Esophagus squamous epithelium (tissue), 5 donors: ENCODE data around the gene EPS15. TPM values are rescaled to one million over a fixed set of nuclear protein-coding genes. Genes with fewer than 3 reads are reported as not detected.
"Not testable (repeated sequence)": the region's sequence is repeated elsewhere in the genome, so short reads cannot be mapped to it uniquely, and the experiment has no call there.

ENCODE experiments used
- DNase-seq: peaks from one replicate; lab custom pipeline; 2025; lab: John Stamatoyannopoulos, UW
- H3K27ac ChIP-seq, 4 donors: fragments of 200-600 bp; sonication (generic); one replicate each; pipeline ENCODE4 v1.5.1; 2016 to 2019; ENCODE audit warnings: mild to moderate bottlenecking in 1 of 4
- H3K27me3 ChIP-seq, 4 donors: fragments of 200-600 bp; sonication (generic); 1 replicate in 3 of 4; 2 replicates in 1 of 4; pipeline versions ENCODE4 v1.5.1 to v1.6.0; 2017 to 2021; ENCODE audit warnings: antibody characterized with exemption in 1 of 4
- H3K36me3 ChIP-seq, 3 donors: fragments of 200-600 bp; sonication (generic); one replicate each; pipeline ENCODE4 v1.5.1; 2016 to 2019
- H3K4me1 ChIP-seq, 3 donors: fragments of 200-600 bp; sonication (generic); one replicate each; pipeline ENCODE4 v1.5.1; 2017 to 2019
- H3K4me3 ChIP-seq, 4 donors: fragments of 200-600 bp; sonication (generic); 1 replicate in 3 of 4; 2 replicates in 1 of 4; pipeline ENCODE4 v1.5.1; 2016 to 2019; ENCODE audit warnings: mild to moderate bottlenecking in 2 of 4, moderate library complexity in 1 of 4
- H3K9me3 ChIP-seq, 3 donors: fragments of 200-600 bp; sonication (generic); one replicate each; pipeline ENCODE4 v1.5.1; 2016 to 2019
- POLR2A ChIP-seq, 4 donors: fragments of 450-650 bp; IDR thresholded peaks; one replicate each; pipeline ENCODE4 v1.6.1; 2017; ENCODE audit warnings: antibody characterized with exemption in 4 of 4, mild to moderate bottlenecking in 4 of 4, moderate library complexity in 3 of 4
- WGBS, 2 donors: methylation state at CpG; one replicate each; pipeline ENCODE4 v1.1.5; 2018; 5-methylcytosine and 5-hydroxymethylcytosine counted together
- intact Hi-C: fragments of 100-400 bp; cut with DNase I; formaldehyde crosslinking; loops from one replicate; pipeline ENCODE4 v1.15.0; 2022
- total RNA-seq, 4 donors: library from RNA; depleted of rRNA; stranded (reverse); fragments of >200 nt; gene quantifications; one replicate each; pipeline ENCODE4 v1.1.0, GENCODE V29; 2016
- TF ChIP-seq, protein P1 (sequence below), 6 experiments: fragments of 450-650 bp in 4 of 6; fragments of 200-600 bp in 2 of 6; sonication (generic) in 2 of 6; IDR thresholded peaks; one replicate each; pipeline ENCODE4 v1.5.1; 2016 to 2019; ENCODE audit warnings: antibody characterized with exemption in 6 of 6, mild to moderate bottlenecking in 4 of 6, moderate library complexity in 4 of 6
- donor health status: DM: yes; HTN: yes; CAD: no.

The EPS15 gene
- total RNA-seq, 4 donors from 2014 or later: 24.8 to 86.8 (median 46.8) TPM

DNA sequence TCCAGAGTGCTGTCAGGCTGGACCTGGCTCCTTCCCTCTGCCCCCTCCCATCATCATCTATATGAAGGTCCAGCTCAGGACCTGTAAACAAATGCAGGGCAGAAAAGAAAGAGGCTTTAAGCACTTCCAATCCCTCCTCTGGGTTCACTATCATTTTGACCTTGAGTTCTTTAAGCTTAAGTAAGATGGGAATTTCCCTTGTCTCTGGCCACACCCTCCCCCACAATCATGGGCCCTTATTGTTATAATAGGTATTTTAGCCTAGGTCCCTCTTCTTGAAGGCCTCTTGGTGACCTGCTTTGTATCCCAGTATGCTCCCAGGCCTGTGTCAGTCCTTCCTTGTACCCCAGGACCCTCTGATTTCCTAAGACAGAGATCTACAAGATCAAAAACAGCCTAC lies 45.1 kb upstream of the EPS15 start:
- intact Hi-C loops: no loop called here

DNA sequence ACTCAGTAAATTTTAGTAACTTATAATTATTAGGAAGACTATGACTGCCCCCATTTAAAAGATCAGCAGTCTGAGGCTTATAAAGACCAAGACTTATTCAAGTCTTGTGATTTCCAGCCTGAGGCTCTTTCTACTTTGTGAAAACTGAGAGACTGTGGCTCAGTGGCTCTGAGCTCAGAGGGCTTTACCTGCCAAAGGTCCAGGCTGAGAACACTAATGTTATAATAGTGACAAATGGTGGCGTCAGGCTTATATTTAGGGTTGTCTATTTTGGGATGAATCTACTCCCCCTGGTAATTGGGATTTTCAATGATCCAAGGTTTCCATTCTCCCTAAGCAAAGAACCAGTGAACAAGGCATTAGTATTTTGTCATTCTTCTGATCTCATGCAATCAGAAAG lies 42.6 kb upstream of the EPS15 start:
- no peak overlapping the region for H3K27ac ChIP-seq
- no peaks in the 10 kb centered on the region for H3K9me3 ChIP-seq
- no peak overlapping the region for H3K4me3 ChIP-seq
- no peak for TF ChIP-seq POLR2A (IDR thresholded peaks at IDR 0.05)
- TF ChIP-seq, protein P1, sequence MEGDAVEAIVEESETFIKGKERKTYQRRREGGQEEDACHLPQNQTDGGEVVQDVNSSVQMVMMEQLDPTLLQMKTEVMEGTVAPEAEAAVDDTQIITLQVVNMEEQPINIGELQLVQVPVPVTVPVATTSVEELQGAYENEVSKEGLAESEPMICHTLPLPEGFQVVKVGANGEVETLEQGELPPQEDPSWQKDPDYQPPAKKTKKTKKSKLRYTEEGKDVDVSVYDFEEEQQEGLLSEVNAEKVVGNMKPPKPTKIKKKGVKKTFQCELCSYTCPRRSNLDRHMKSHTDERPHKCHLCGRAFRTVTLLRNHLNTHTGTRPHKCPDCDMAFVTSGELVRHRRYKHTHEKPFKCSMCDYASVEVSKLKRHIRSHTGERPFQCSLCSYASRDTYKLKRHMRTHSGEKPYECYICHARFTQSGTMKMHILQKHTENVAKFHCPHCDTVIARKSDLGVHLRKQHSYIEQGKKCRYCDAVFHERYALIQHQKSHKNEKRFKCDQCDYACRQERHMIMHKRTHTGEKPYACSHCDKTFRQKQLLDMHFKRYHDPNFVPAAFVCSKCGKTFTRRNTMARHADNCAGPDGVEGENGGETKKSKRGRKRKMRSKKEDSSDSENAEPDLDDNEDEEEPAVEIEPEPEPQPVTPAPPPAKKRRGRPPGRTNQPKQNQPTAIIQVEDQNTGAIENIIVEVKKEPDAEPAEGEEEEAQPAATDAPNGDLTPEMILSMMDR (IDR thresholded peaks at IDR 0.05): no peak
- no peaks in the 10 kb centered on the region for H3K27me3 ChIP-seq
- H3K4me1 ChIP-seq: peaks cover 0 to 13% (median 0%) of the 10 kb centered on the region in 3 donors
- H3K36me3 ChIP-seq: no peaks in the 10 kb centered on the region
- WGBS, 2 donors: 81 to 91% methylated on average over 1 of the region's 1 CpG
- no peak for DNase-seq
- intact Hi-C loops: no loop called here

More for the DNA sequence above, 45.1 kb upstream of the EPS15 start:
- TF ChIP-seq, protein P1 (IDR thresholded peaks at IDR 0.05): no peak
- no peak for TF ChIP-seq POLR2A (IDR thresholded peaks at IDR 0.05)
- Histone ChIP-seq H3K9me3 (no peaks in the 10 kb centered on the region), H3K4me3 (no peak overlapping the region), H3K36me3 (no peaks in the 10 kb centered on the region), H3K27me3 (no peaks in the 10 kb centered on the region), H3K4me1 (peaks cover 1 to 25% (median 2%) of the 10 kb centered on the region in 3 donors), H3K27ac (no peak overlapping the region)
- DNase-seq: no peak

- DNase-seq, H3K27ac ChIP-seq, intact Hi-C loops, H3K36me3 ChIP-seq, H3K27me3 ChIP-seq, H3K9me3 ChIP-seq, H3K4me3 ChIP-seq: not testable (repeated sequence)
- peaks cover 0 to 13% (median 0%) of the 10 kb centered on the region in 3 donors for H3K4me1 ChIP-seq
- WGBS, 2 donors: 84 to 90% methylated on average over 5 to 7 of the region's 8 CpGs
These were observed 41.8 kb upstream of the EPS15 start for GRCh38 chr1:51560895-51561294.

DNA sequence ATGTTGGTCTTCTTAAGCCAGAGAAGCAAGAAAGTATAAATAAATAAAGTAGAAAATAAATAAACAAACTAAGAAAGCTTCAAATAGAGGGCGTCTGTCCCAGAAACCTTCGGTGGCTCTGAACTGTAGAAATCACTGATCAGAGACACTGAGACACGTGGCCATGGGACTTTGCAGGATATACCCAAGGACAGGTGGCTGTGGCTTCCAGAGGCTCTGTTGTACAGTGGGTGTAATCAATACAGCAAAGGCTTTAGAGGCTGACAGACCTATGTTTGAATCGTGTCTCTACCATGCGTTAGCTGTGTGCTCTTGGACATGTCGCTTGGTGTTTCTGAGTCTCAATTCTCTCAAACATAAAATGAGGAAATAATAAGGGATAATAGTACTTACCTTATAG lies 41.0 kb upstream of the EPS15 start:
- 80 to 81% methylated on average over 6 of the region's 6 CpGs for WGBS, 2 donors
- no peak for DNase-seq
- Histone ChIP-seq H3K27me3 (no peaks in the 10 kb centered on the region), H3K36me3 (no peaks in the 10 kb centered on the region), H3K4me3 (no peak overlapping the region), H3K27ac (no peak overlapping the region), H3K9me3 (no peaks in the 10 kb centered on the region), H3K4me1 (peaks cover 0 to 13% (median 0%) of the 10 kb centered on the region in 3 donors)
- TF ChIP-seq POLR2A (IDR thresholded peaks at IDR 0.05): no peak
- TF ChIP-seq, protein P1 (IDR thresholded peaks at IDR 0.05): no peak
- intact Hi-C loops: no loop called here

DNA sequence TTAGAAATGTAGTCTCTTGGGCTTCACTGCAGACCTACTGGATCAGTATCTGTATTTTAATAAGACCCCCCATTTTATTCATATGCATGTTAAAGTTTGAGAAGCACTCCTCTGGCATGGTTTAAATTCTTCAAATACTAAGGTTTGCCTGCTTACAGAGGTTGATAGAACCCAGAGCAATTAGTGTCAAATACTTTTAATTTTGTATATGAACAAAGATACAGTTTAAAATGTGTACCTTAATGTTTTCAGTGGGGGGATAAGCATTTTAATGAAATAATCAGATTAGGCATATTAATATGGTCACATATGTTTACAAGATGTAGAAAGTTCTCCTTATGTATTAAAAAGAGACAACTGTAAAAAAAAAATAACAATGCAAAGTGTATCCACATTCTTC lies 40.4 kb upstream of the EPS15 start:
- Histone ChIP-seq H3K4me3 (no peak overlapping the region), H3K27me3 (no peaks in the 10 kb centered on the region), H3K36me3 (no peaks in the 10 kb centered on the region), H3K4me1 (peaks cover 0 to 13% (median 0%) of the 10 kb centered on the region in 3 donors), H3K27ac (no peak overlapping the region), H3K9me3 (no peaks in the 10 kb centered on the region)
- TF ChIP-seq, protein P1 (IDR thresholded peaks at IDR 0.05): no peak
- no peak for TF ChIP-seq POLR2A (IDR thresholded peaks at IDR 0.05)
- intact Hi-C loops: no loop called here
- DNase-seq: no peak

DNA sequence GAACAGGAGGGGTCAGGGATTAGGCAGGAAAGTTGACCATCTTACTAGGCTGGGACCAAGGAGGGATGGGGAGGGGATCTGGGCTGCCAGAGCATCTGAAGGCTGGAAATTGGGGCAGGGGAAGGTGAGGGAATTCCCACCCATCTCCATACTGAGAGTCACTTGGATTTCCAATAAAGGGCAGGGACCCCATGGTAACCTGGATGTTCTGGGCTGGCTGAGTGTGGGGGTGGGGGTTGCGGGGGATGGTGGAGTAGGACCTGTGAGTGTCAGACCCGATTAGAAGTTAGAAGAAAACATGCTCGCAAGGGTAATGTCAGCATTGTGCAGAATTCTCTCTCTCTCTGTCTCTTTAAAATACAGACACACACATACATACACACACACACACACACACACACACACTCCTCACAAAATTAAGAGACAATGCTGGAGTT lies 40.0 kb upstream of the EPS15 start:
- Histone ChIP-seq H3K4me3 (no peak overlapping the region), H3K36me3 (no peaks in the 10 kb centered on the region), H3K9me3 (no peaks in the 10 kb centered on the region), H3K27ac (peak overlapping the region in 1 of 4 donors; percentile 44), H3K27me3 (no peaks in the 10 kb centered on the region), H3K4me1 (peaks cover 0 to 8% (median 0%) of the 10 kb centered on the region in 3 donors)
- TF ChIP-seq, protein P1 (IDR thresholded peaks at IDR 0.05): no peak
- no peak for TF ChIP-seq POLR2A (IDR thresholded peaks at IDR 0.05)
- no peak for DNase-seq
- 76 to 79% methylated on average over 3 of the region's 3 CpGs for WGBS, 2 donors
- intact Hi-C loops: no loop called here
